Keratinocyte (primary cell): Measurements from ENCODE around the gene USHBP1.

ENCODE experiments used
- CTCF ChIP-seq, 3 experiments: IDR thresholded peaks in 1 of 3; conservative IDR thresholded peaks in 1 of 3; optimal IDR thresholded peaks in 1 of 3; 2 replicates in 2 of 3; 3 replicates in 1 of 3; pipeline versions ENCODE3 to v1.5.1; 2011; ENCODE audit warnings: low read length in 3 of 3, mild to moderate bottlenecking in 3 of 3, moderate library complexity in 2 of 3, control low read depth in 1 of 3, inconsistent platforms in 1 of 3; ENCODE audit not compliant: insufficient read depth in 2 of 3; ENCODE audit errors: extremely low read depth in 1 of 3
- EZH2 ChIP-seq: IDR thresholded peaks from one replicate; pipeline ENCODE4 v1.6.1; 2012; ENCODE audit warnings: inconsistent platforms, mild to moderate bottlenecking, low read length, moderate library complexity

GRCh38 chr19:17286263-17286662 is 21.7 kb upstream of the USHBP1 start:
- TF ChIP-seq CTCF (optimal IDR thresholded peaks at IDR 0.05 in 1 of 3, IDR thresholded peaks at IDR 0.05 in 1 of 3, conservative IDR thresholded peaks at IDR 0.05 in 1 of 3; ENCODE audit: extremely low read depth in 1 of 3, insufficient read depth in 2 of 3, low read length in 3 of 3) = no peak
- no peak for TF ChIP-seq EZH2
